ENCODE measurements around the gene SPATA24.
"Not testable (repeated sequence)": the region's sequence is repeated elsewhere in the genome, so short reads cannot be mapped to it uniquely, and the experiment has no call there.

Gene SPATA24

GRCh38 chr5:139394123-139394653 is 9.7 kb downstream of the SPATA24 start:
- DNase-seq, result no peak

GRCh38 chr5:139393497-139394122 is 10.3 kb downstream of the SPATA24 start:
- no peak for DNase-seq

DNA sequence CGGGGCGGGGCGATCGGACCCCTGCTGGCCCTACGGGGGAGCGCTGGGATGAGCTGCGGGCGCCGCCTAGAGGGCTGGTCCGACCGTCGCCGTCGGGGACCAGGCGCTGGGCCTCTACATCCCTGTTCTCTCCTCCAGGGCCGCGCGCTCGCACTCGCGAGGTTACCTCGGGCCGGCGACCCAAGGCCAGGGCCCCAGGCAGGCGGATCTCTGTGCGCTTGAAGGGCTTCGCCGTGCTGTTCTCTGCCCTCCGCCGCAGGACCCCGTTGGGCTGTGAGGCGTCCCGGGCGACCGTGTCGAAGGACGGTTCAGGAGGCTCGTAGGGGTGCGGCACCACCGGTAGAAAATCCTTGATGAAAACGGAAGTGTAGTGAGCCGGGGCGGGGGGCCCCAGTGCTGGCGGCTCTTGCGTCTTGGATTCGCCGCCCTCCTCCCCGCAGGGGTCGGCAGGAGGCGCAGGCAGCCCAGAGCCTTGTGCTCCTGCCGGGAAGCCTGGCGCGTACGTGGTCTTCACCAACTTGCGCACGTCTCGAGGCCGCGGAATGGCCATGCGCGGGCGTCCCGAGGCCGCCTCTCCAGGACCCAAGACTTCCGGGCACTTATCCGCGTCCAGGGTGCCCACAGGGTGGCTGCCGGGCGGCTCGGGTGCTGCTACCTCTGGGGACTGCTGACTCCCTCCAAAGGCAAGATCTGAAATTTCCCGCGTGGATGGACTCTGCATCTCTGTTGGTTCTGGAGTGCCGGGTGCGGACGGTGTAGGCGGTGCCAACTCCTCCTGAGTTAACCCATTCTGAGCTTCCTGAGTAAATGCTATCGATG is 11.0 kb downstream of the SPATA24 start:
- DNase-seq, result no peak

GRCh38 chr5:139392324-139392677 is 11.6 kb downstream of the SPATA24 start:
- no peak for DNase-seq

DNA sequence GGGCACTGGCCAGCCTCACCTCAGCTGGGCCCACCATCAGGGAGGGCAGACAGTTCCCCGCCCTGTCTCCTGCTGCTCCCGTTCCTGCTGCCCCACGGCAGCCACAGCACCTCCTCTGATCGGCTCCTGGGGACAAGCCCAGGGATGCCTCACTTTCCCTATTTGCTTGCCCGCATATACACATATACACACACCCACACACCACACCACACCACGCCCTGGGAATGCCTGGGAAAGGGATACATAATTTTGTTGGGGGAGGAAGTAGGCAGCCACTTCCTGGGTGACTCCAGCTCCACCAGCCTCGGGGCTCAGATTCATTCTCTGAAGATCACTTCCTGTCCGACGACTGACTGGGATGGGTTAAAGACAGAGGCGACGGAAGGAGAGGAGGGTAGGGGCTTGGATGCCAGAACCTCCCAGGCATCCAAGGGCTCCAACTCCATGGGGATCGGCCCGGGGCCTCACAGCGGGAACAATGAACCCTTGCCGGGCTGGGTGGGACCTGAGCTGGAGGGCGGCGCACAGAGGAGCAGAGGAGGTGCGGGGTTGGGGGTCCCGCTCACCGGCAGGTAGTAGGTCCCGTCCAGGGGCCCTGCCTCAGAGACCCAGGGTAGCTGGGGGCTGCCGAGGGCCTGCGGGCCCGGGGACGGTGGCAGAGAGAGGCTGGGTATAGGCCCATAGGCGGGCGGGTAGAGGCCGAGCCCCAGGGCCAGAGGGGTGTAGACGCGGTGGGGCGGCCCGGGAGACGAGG is 12.1 kb downstream of the SPATA24 start:
- DNase-seq, result no peak

GRCh38 chr5:139390639-139391569 is 13.0 kb downstream of the SPATA24 start:
- DNase-seq, result no peak

- no peak for DNase-seq
Measured at GRCh38 chr5:139389701-139390638, 13.9 kb downstream of the SPATA24 start, which contains the start of gene MZB1. Gene MZB1, minus strand, starts transcription at chr5:139389913. Its CDS starts 57 bp downstream, at chr5:139389856.

DNA sequence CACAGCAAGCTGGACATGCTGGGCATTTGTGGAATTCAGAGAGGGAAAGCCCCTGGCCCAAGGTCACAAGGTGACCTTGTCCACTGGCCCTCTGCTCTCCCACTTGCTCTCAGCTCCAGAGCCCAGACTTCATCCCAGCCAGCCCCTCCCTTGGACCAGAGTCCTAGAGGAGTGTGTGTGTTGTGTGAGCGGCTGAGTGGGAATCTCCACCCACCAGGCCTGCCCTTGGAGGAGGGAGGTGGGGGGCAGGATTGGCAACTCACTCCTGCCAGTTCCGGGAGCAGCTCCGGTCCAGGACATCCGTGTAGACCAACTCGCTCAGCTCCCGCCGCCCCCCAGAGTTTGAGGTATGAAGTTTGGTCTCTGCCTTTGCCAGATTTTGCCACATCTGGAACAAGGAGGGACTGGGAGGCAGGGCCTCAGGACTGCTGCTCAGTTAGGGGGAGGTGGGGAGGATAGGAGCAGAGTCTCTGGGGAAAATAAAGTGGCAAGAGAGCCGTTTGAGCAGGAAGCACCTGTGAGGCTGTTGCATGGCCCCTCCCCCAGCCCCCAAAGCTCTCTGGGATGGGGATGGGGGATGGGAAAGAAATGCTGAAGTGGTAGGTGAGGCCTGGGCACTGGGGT is 15.6 kb downstream of the SPATA24 start:
- DNase-seq, result no peak

DNA sequence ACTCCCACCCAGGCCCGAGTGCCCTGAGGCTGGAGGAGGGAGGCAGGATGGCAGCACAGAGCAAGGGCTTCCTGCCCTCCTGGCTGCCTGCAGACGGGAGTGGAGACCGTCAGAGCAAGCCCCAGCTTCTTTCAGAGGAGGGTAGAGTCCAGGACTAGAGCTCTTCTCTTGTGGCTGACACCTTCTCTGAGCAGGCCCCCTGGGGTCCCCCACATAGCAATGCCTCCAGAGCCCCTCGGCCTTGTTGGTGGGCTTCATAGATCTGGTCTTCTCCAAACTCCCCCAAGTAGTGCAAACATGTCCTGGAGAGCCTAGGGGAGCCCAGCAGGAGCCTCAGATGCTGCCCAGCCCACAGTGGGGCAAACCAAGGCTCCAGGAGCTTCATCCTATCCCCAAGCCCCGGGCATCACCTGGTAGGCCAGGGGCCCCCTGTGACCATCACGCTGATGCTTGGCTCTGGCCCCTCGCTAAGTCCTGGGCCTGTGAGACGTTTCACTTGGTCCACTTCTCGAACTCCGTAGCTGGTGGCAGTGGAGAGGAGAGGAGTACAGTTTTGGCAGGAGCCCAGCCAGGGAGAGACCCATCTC is 16.2 kb downstream of the SPATA24 start:
- no peak for DNase-seq

GRCh38 chr5:139386956-139387355 is 16.9 kb downstream of the SPATA24 start:
- not testable (repeated sequence) for DNase-seq

GRCh38 chr5:139386050-139386438 is 17.8 kb downstream of the SPATA24 start:
- no peak for DNase-seq

DNA sequence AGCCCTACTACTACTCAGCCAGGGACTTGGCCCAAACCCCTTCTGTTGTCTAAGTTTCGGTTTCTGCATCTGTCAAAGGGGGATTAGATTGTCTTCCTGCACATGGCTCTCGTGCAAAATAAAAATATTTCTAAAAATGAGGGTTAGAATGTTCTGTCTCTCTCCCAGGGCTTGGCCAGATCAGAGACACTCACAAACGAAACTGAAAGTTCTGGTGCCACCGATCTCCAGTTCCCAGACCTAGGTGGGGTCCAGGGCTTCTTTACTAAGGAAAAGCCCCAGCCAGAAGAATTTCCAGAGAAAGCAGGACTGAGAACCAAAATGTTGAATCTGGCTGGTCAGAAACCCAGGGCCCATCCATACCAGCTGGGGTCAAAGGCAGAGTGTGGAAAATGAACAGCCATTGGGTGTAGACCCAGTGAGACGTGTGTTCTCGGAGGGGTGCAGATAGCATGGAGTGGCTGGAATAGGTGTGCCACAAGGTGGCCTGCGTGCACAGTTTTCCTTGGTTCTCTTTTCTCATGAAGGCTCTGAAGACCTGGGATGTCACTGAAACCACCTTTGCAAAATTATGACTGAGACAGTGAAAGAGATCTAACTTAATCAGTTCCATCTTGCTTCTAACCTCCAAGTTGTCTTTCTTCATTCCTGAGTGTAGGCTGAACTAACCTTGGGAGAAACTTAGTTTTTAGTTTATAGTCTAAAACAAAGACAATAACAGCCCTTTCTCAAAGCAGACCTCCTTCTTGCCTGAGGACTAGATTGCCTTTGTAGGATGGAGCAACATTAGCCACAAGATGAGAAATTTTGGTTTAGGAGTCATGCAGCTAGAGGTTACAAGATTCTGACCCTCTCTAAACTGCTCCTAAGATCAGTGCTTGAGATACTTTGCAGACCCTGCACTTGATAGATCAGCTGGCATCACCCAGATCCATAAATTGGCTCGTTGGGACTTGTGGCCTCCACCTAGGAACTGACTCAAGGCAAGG is 18.5 kb downstream of the SPATA24 start:
- no peak for DNase-seq

DNA sequence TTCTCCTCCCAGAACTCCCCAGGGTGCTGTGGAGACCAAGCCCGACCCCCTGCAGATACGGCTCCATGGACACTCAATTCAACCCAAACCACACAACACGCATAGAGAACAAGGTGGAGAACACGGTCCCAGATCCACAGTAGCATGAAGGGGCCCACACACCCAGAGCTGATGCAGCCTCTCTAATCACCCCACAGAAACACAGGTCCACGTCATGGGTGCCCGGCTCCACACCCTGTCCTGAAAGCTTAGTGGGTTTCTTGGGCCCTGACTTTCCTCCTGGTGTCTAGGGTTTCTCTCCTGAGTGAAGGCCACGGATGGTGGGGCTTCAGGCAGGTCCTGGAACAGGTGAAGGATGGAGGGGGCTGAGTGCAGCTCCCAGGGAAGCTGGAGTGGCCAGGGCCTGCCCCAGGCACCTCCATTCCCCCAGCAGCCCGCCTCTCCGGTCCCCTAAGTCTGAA is 19.3 kb downstream of the SPATA24 start:
- no peak for DNase-seq

GRCh38 chr5:139383993-139384590 is 19.8 kb downstream of the SPATA24 start:
- no peak for DNase-seq

GRCh38 chr5:139383275-139383992 is 20.5 kb downstream of the SPATA24 start, which contains the start of gene SLC23A1:
Gene SLC23A1, minus strand, starts transcription at chr5:139383297. Its CDS starts 44 bp downstream, at chr5:139383253.
- no peak for DNase-seq

DNA sequence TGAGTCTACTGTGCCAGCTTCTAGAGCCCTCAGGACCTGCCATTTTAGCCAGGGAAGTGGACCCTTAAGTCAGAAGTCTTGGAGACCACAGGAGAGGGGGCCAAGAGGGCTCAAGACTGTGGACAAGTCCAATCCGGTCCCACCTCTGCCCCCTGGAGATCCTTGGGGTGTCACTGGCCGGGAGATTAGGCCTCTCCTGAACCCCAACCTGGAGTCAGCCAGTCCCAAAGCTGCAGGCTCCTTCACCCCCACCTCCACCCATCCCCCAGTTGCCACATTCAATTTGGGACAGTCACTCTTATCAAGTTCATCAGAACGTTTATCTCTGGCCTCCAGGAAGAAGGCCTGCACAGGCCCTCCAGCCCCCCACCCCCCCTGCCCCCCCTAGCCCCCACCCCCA is 21.1 kb downstream of the SPATA24 start:
- DNase-seq, result no peak
